H1 (cell line): ENCODE data around the gene MRTFA. TPM values are rescaled to one million over a fixed set of nuclear protein-coding genes. Genes with fewer than 3 reads are reported as not detected.

Source experiments
- CTCF ChIA-PET: fragments of 300-600 bp; sonication (Branson Sonifier 250); formaldehyde crosslinking; loops from one replicate; lab custom pipeline; 2021; ENCODE audit not compliant: partially characterized antibody; lab: Charles Lee
- POLR2A ChIA-PET: fragments of 300-600 bp; sonication (Branson Sonifier 250); formaldehyde crosslinking; loops from one replicate; lab custom pipeline; 2021; ENCODE audit warnings: inconsistent platforms; ENCODE audit not compliant: partially characterized antibody; lab: Charles Lee
- DNase-seq, 2 experiments: peaks; one replicate each; pipeline versions ENCODE4 v3.0.0 to v3.0.0-alpha.2; 2010 to 2022; ENCODE audit warnings: low spot score in 2 of 2, low read depth in 1 of 2, mixed read lengths in 1 of 2
- FAIRE-seq: peaks from 2 replicates; lab custom pipeline; 2011; peaks lifted over from hg19 to GRCh38; lab: Jason Lieb, UNC
- H2AFZ ChIP-seq: 2 replicates; pipeline ENCODE4 v1.8.1; 2012; ENCODE audit warnings: low read length, inconsistent platforms
- H2AK5ac ChIP-seq: 2 replicates; pipeline ENCODE4 v1.6.1; 2013; ENCODE audit warnings: low read depth, low read length
- H2BK120ac ChIP-seq: replicated peaks from 2 replicates; pipeline ENCODE3; 2013; ENCODE audit warnings: low read depth, low read length, inconsistent platforms
- H2BK12ac ChIP-seq: 2 replicates; pipeline ENCODE4 v1.6.1; 2013; ENCODE audit warnings: low read depth, low read length
- H2BK15ac ChIP-seq: 2 replicates; pipeline ENCODE4 v1.6.1; 2013; ENCODE audit warnings: low read length
- H2BK20ac ChIP-seq: 2 replicates; pipeline ENCODE4 v1.6.1; 2013; ENCODE audit warnings: low read length
- H2BK5ac ChIP-seq: 2 replicates; pipeline ENCODE4 v1.6.1; 2013; ENCODE audit warnings: low read depth, low read length
- H3K14ac ChIP-seq: 2 replicates; pipeline ENCODE4 v1.6.1; 2013; ENCODE audit warnings: inconsistent platforms; ENCODE audit not compliant: insufficient read length
- H3K18ac ChIP-seq: 2 replicates; pipeline ENCODE4 v1.6.1; 2013; ENCODE audit warnings: low read length; ENCODE audit errors: extremely low read depth
- H3K23ac ChIP-seq: 2 replicates; pipeline ENCODE4 v1.6.1; 2013; ENCODE audit warnings: inconsistent platforms; ENCODE audit not compliant: insufficient read length
- H3K23me2 ChIP-seq: 2 replicates; pipeline ENCODE4 v1.6.1; 2013; ENCODE audit warnings: low read depth, low read length
- H3K27ac ChIP-seq: 2 replicates; pipeline ENCODE4 v1.6.1; 2011; ENCODE audit warnings: low read depth, low read length, inconsistent platforms
- H3K27me3 ChIP-seq, 4 experiments: replicated peaks in 1 of 4; 1 replicate in 1 of 4; 2 replicates in 3 of 4; pipeline versions ENCODE4 v1.6.1 to v1.8.1; 2011 to 2013; ENCODE audit warnings: low read length in 3 of 4, mild to moderate bottlenecking in 3 of 4, inconsistent platforms in 2 of 4, mixed read lengths in 2 of 4, moderate library complexity in 1 of 4; ENCODE audit not compliant: control insufficient read depth in 3 of 4, insufficient read depth in 3 of 4; ENCODE audit errors: extremely low read depth in 1 of 4
- H3K36me3 ChIP-seq, 4 experiments: 2 replicates each; pipeline versions ENCODE4 v1.6.1 to v1.8.1; 2011 to 2013; ENCODE audit warnings: mild to moderate bottlenecking in 4 of 4, low read length in 3 of 4, moderate library complexity in 2 of 4, control low read depth in 1 of 4, inconsistent platforms in 1 of 4; ENCODE audit not compliant: insufficient read depth in 4 of 4, control insufficient read depth in 2 of 4
- H3K4ac ChIP-seq: replicated peaks from 2 replicates; pipeline ENCODE3; 2013; ENCODE audit warnings: low read length, low read depth, mixed read lengths, inconsistent platforms; ENCODE audit not compliant: insufficient read length
- H3K4me1 ChIP-seq, 4 experiments: replicated peaks in 1 of 4; 1 replicate in 1 of 4; 2 replicates in 3 of 4; pipeline versions ENCODE4 v1.6.1 to v1.8.1; 2011 to 2013; ENCODE audit warnings: low read length in 3 of 4, inconsistent platforms in 2 of 4, mixed read lengths in 1 of 4; ENCODE audit not compliant: insufficient read depth in 4 of 4, control insufficient read depth in 3 of 4
- H3K4me2 ChIP-seq, 2 experiments: 2 replicates each; pipeline versions ENCODE4 v1.6.1 to v1.8.1; 2011 to 2013; ENCODE audit warnings: low read depth in 2 of 2, low read length in 2 of 2, control low read depth in 1 of 2, inconsistent platforms in 1 of 2, mild to moderate bottlenecking in 1 of 2; ENCODE audit not compliant: insufficient read depth in 1 of 2
- H3K4me3 ChIP-seq, 4 experiments: fragments of 200-600, 300-600 bp in 1 of 4; sonication (generic), shearing (Covaris generic), sonication (Bioruptor Twin) in 1 of 4; 2 replicates each; pipeline versions ENCODE4 v1.5.1 to v1.8.1; 2011 to 2016; ENCODE audit warnings: low read length in 4 of 4, low read depth in 3 of 4, control low read depth in 2 of 4, inconsistent platforms in 2 of 4, mild to moderate bottlenecking in 2 of 4, mixed read lengths in 1 of 4, moderate library complexity in 1 of 4; ENCODE audit not compliant: insufficient read depth in 2 of 4; ENCODE audit errors: extremely low read depth in 1 of 4
- H3K56ac ChIP-seq: replicated peaks from 2 replicates; pipeline ENCODE3; 2013; ENCODE audit warnings: low read depth, mild to moderate bottlenecking, mixed read lengths, low read length, inconsistent platforms; ENCODE audit not compliant: insufficient read length
- H3K79me1 ChIP-seq: 2 replicates; pipeline ENCODE4 v1.6.1; 2013; ENCODE audit warnings: low read depth, low read length, control low read depth
- H3K79me2 ChIP-seq, 2 experiments: 2 replicates each; pipeline versions ENCODE4 v1.6.1 to v1.8.1; 2012 to 2013; ENCODE audit warnings: low read length in 2 of 2, mild to moderate bottlenecking in 2 of 2, inconsistent platforms in 1 of 2; ENCODE audit not compliant: insufficient read depth in 2 of 2, control insufficient read depth in 1 of 2
- H3K9ac ChIP-seq, 4 experiments: replicated peaks in 1 of 4; 1 replicate in 1 of 4; 2 replicates in 3 of 4; pipeline versions ENCODE4 v1.6.1 to v1.8.1; 2011 to 2013; ENCODE audit warnings: low read depth in 3 of 4, low read length in 3 of 4, control low read depth in 2 of 4, mild to moderate bottlenecking in 2 of 4, moderate library complexity in 2 of 4, inconsistent platforms in 1 of 4; ENCODE audit errors: extremely low read depth in 1 of 4
- H3K9me3 ChIP-seq, 2 experiments: 2 replicates each; pipeline versions ENCODE4 v1.6.1 to v1.8.1; 2012 to 2013; ENCODE audit warnings: mild to moderate bottlenecking in 2 of 2, moderate library complexity in 2 of 2, control low read depth in 1 of 2, inconsistent platforms in 1 of 2, low read depth in 1 of 2, low read length in 1 of 2, mixed read lengths in 1 of 2; ENCODE audit not compliant: insufficient read depth in 2 of 2
- H4K20me1 ChIP-seq, 2 experiments: replicated peaks in 1 of 2; 2 replicates each; pipeline versions ENCODE3 to v1.8.1; 2011 to 2013; ENCODE audit warnings: inconsistent platforms in 2 of 2, low read length in 2 of 2, mild to moderate bottlenecking in 1 of 2; ENCODE audit not compliant: insufficient read depth in 2 of 2, control insufficient read depth in 1 of 2
- H4K5ac ChIP-seq: 2 replicates; pipeline ENCODE4 v1.6.1; 2013; ENCODE audit warnings: low read length, low read depth, mixed read lengths, inconsistent platforms; ENCODE audit not compliant: insufficient read length
- H4K8ac ChIP-seq: 2 replicates; pipeline ENCODE4 v1.8.0; 2013; ENCODE audit warnings: mild to moderate bottlenecking, moderate library complexity, low read length, inconsistent platforms; ENCODE audit not compliant: insufficient read depth; ENCODE audit errors: extremely low read depth
- H4K91ac ChIP-seq: replicated peaks from 2 replicates; pipeline ENCODE3; 2013; ENCODE audit warnings: low read length, mixed read lengths, inconsistent platforms; ENCODE audit not compliant: insufficient read length
- NANOG ChIP-seq: IDR thresholded peaks from 2 replicates; pipeline ENCODE4 v1.6.1; 2011; ENCODE audit warnings: low read length, low read depth, mild to moderate bottlenecking, inconsistent platforms; ENCODE audit not compliant: insufficient read depth, poor library complexity, severe bottlenecking
- WGBS, 2 experiments: shearing (Covaris generic) in 1 of 2; methylation state at CpG; one replicate each; pipeline versions ENCODE4 v1.1.6 to v1.1.7; 2013 to 2015; ENCODE audit warnings: low lambda C conversion rate in 2 of 2, mixed read lengths in 2 of 2, inconsistent platforms in 1 of 2, low coverage in 1 of 2, missing lambda C conversion rate in 1 of 2; ENCODE audit not compliant: insufficient replicate concordance in 2 of 2, insufficient coverage in 1 of 2, insufficient read length in 1 of 2; ENCODE audit errors: extremely low coverage in 1 of 2, missing lambda C conversion rate in 1 of 2; 5-methylcytosine and 5-hydroxymethylcytosine counted together
- polyA plus RNA-seq, 7 experiments: library from polyadenylated mRNA; depleted of rRNA in 3 of 7; stranded (reverse) in 5 of 7; unstranded in 2 of 7; fragments of >200 nt in 5 of 7; fragments of 200-250 nt in 2 of 7; gene quantifications; 1 replicate in 5 of 7; 2 replicates in 1 of 7; 4 replicates in 1 of 7; pipeline versions ENCODE4 v1.2.1 to v1.2.3, GENCODE V29; 2011 to 2013; ENCODE audit warnings: missing spikeins in 2 of 7, mixed read lengths in 2 of 7
- total RNA-seq: library from RNA; stranded (reverse); fragmentation: NEBNext Ultra II Directional; extraction: Animal tissue kit (Norgen Biotek cat#: 25700); gene quantifications from 2 replicates; pipeline ENCODE4 v1.2.1, GENCODE V29; 2021

MRTFA gene
- total and polyA plus RNA-seq, 2 of the 8 experiments (the other 6 are each of a cell fraction or from before 2014, with no cell fraction given), result 5.4 to 37.9 TPM

DNA sequence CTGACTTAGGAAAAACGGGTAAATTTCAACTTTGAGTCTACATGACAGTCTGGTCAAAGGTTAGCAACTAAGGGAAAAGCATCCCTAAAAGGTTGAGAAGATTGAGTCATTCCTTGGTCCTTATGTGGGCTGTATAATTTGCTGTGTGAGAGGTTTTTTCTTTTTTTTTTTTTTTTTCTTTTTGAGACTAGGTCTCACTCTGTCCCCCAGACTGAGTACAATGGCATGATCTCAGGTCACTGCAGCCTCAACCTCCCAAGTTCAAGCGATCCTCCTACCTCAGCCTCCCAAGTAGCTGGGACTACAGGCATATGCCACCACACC lies 101.4 kb downstream of the MRTFA start:
- Histone ChIP-seq H3K4me2 (peak overlapping the region; percentile 41 to 59), H2BK12ac (no peak overlapping the region), H3K23me2 (no peaks in the 10 kb centered on the region), H3K79me1 (no peaks in the 10 kb centered on the region), H4K20me1 (no peaks in the 10 kb centered on the region), H3K4me3 (no peak overlapping the region), H3K56ac (no peak overlapping the region), H3K23ac (no peak overlapping the region), H3K9ac (no peak overlapping the region), H2BK15ac (no peak overlapping the region), H3K4me1 (peaks cover 0 to 20% (median 6%) of the 10 kb centered on the region in 4 experiments; a peak in 3 of 7 replicates), H2BK5ac (0 out of 2 replicates have a peak overlapping the region, but pooled peaks have one; percentile 7), H3K36me3 (no peaks in the 10 kb centered on the region), H3K14ac (no peak overlapping the region), H4K5ac (peak overlapping the region; percentile 27), H2BK20ac (no peak overlapping the region), H3K4ac (no peak overlapping the region), H2AFZ (no peak overlapping the region), H3K27me3 (no peaks in the 10 kb centered on the region), H4K91ac (no peak overlapping the region), H3K27ac (0 out of 2 replicates have a peak overlapping the region, but pooled peaks have one; percentile 9), H2BK120ac (no peak overlapping the region), H3K79me2 (peaks cover 0 to 19% of the 10 kb centered on the region in 2 experiments; a peak in 3 of 4 replicates), H3K9me3 (no peaks in the 10 kb centered on the region), H2AK5ac (no peak overlapping the region; the same call in 1 of the 2 replicates), H3K18ac (peak overlapping the region; percentile 60; the same call in 1 of the 2 replicates), H4K8ac (no peak overlapping the region)
- POLR2A ChIA-PET, result interaction anchor here (0.5 to 1.5 kb wide), 2 partner anchors 17 to 286 kb away, joined by 4 to 6 read pairs; no protein-coding TSS in a partner anchor
- DNase-seq (no peak), FAIRE-seq (no peak)
- 68% methylated on average over 2 of the region's 2 CpGs; no CpG with 5 or more reads in 1 of the 2 experiments for WGBS, 2 experiments
- CTCF ChIA-PET, result interaction anchor here (0.9 to 1.9 kb wide), 5 partner anchors 8 to 111 kb away, joined by 3 to 10 read pairs (median 3); no protein-coding TSS in a partner anchor
- no peak for TF ChIP-seq NANOG
